ENCODE results near the gene FCSK.

Gene FCSK

GRCh38 chr16:70483426-70483825 is 29.0 kb downstream of the FCSK start:
- Histone ChIP-seq H3K27ac (ENCODE audit: low read depth, low read length, severe bottlenecking) (no peak overlapping the region), H3K36me3 (ENCODE audit: control insufficient read depth, insufficient read depth, low read length) (peaks cover 60% of the 10 kb centered on the region), H3K4me3 (ENCODE audit: extremely low read depth, insufficient read depth, low read length, poor library complexity, severe bottlenecking) (no peak overlapping the region), H3K9me3 (ENCODE audit: control insufficient read depth, low read length) (no peaks in the 10 kb centered on the region), H3K4me1 (ENCODE audit: control insufficient read depth, insufficient read depth, low read length, poor library complexity, severe bottlenecking) (peaks cover 6% of the 10 kb centered on the region)
- 79 to 83% methylated on average over 5 of the region's 5 CpGs for WGBS, 2 experiments (ENCODE audit: insufficient coverage in 2 of 2)

GRCh38 chr16:70484867-70485266 is 30.5 kb downstream of the FCSK start:
- H3K4me3 ChIP-seq (ENCODE audit: extremely low read depth, insufficient read depth, low read length, poor library complexity, severe bottlenecking): no peak overlapping the region
- H3K36me3 ChIP-seq (ENCODE audit: control insufficient read depth, insufficient read depth, low read length): peaks cover 49% of the 10 kb centered on the region
- H3K27ac ChIP-seq (ENCODE audit: low read depth, low read length, severe bottlenecking): no peak overlapping the region
- peaks cover 6% of the 10 kb centered on the region for H3K4me1 ChIP-seq (ENCODE audit: control insufficient read depth, insufficient read depth, low read length, poor library complexity, severe bottlenecking)
- H3K9me3 ChIP-seq (ENCODE audit: control insufficient read depth, low read length): no peaks in the 10 kb centered on the region
- 100% methylated on average over 1 of the region's 2 CpGs; no CpG with 5 or more reads in 1 of the 2 experiments for WGBS, 2 experiments (ENCODE audit: insufficient coverage in 2 of 2)

GRCh38 chr16:70490261-70490660 is 35.9 kb downstream of the FCSK start:
- WGBS, 2 experiments (ENCODE audit: insufficient coverage in 2 of 2): 96 to 100% methylated on average over 5 of the region's 6 CpGs
- H3K4me1 ChIP-seq (ENCODE audit: control insufficient read depth, insufficient read depth, low read length, poor library complexity, severe bottlenecking): no peaks in the 10 kb centered on the region
- no peak overlapping the region for H3K27ac ChIP-seq (ENCODE audit: low read depth, low read length, severe bottlenecking)
- no peaks in the 10 kb centered on the region for H3K9me3 ChIP-seq (ENCODE audit: control insufficient read depth, low read length)
- H3K36me3 ChIP-seq (ENCODE audit: control insufficient read depth, insufficient read depth, low read length): peaks cover 30% of the 10 kb centered on the region
- no peak overlapping the region for H3K4me3 ChIP-seq (ENCODE audit: extremely low read depth, insufficient read depth, low read length, poor library complexity, severe bottlenecking)

GRCh38 chr16:70493802-70494201 is 39.4 kb downstream of the FCSK start:
- no peak overlapping the region for H3K4me3 ChIP-seq (ENCODE audit: extremely low read depth, insufficient read depth, low read length, poor library complexity, severe bottlenecking)
- no peaks in the 10 kb centered on the region for H3K4me1 ChIP-seq (ENCODE audit: control insufficient read depth, insufficient read depth, low read length, poor library complexity, severe bottlenecking)
- 89 to 97% methylated on average over 3 of the region's 3 CpGs for whole genome bisulfite sequencing, 2 experiments (ENCODE audit: insufficient coverage in 2 of 2)
- no peak overlapping the region for H3K27ac ChIP-seq (ENCODE audit: low read depth, low read length, severe bottlenecking)
- H3K9me3 ChIP-seq (ENCODE audit: control insufficient read depth, low read length): no peaks in the 10 kb centered on the region
- H3K36me3 ChIP-seq (ENCODE audit: control insufficient read depth, insufficient read depth, low read length): peaks cover 53% of the 10 kb centered on the region

GRCh38 chr16:70494202-70494770 is 39.9 kb downstream of the FCSK start:
- peaks cover 56% of the 10 kb centered on the region for H3K36me3 ChIP-seq (ENCODE audit: control insufficient read depth, insufficient read depth, low read length)

GRCh38 chr16:70494777-70495176 is 40.4 kb downstream of the FCSK start:
- Histone ChIP-seq H3K36me3 (ENCODE audit: control insufficient read depth, insufficient read depth, low read length) (peaks cover 57% of the 10 kb centered on the region), H3K4me3 (ENCODE audit: extremely low read depth, insufficient read depth, low read length, poor library complexity, severe bottlenecking) (no peak overlapping the region), H3K4me1 (ENCODE audit: control insufficient read depth, insufficient read depth, low read length, poor library complexity, severe bottlenecking) (no peaks in the 10 kb centered on the region), H3K9me3 (ENCODE audit: control insufficient read depth, low read length) (no peaks in the 10 kb centered on the region), H3K27ac (ENCODE audit: low read depth, low read length, severe bottlenecking) (no peak overlapping the region)
- WGBS, 2 experiments (ENCODE audit: insufficient coverage in 2 of 2): 77 to 90% methylated on average over 2 of the region's 2 CpGs

More at GRCh38 chr16:70494202-70494770, 39.9 kb downstream of the FCSK start:
- Histone ChIP-seq H3K27ac (ENCODE audit: low read depth, low read length, severe bottlenecking) (no peak overlapping the region), H3K9me3 (ENCODE audit: control insufficient read depth, low read length) (no peaks in the 10 kb centered on the region), H3K4me3 (ENCODE audit: extremely low read depth, insufficient read depth, low read length, poor library complexity, severe bottlenecking) (no peak overlapping the region), H3K4me1 (ENCODE audit: control insufficient read depth, insufficient read depth, low read length, poor library complexity, severe bottlenecking) (no peaks in the 10 kb centered on the region)
- 79 to 81% methylated on average over 3 to 4 of the region's 5 CpGs for WGBS, 2 experiments (ENCODE audit: insufficient coverage in 2 of 2)

GRCh38 chr16:70495425-70496182 is 41.2 kb downstream of the FCSK start:
- Histone ChIP-seq H3K4me1 (ENCODE audit: control insufficient read depth, insufficient read depth, low read length, poor library complexity, severe bottlenecking) (no peaks in the 10 kb centered on the region), H3K36me3 (ENCODE audit: control insufficient read depth, insufficient read depth, low read length) (peaks cover 64% of the 10 kb centered on the region), H3K9me3 (ENCODE audit: control insufficient read depth, low read length) (no peaks in the 10 kb centered on the region), H3K4me3 (ENCODE audit: extremely low read depth, insufficient read depth, low read length, poor library complexity, severe bottlenecking) (no peak overlapping the region), H3K27ac (ENCODE audit: low read depth, low read length, severe bottlenecking) (no peak overlapping the region)
- 97 to 100% methylated on average over 9 of the region's 9 CpGs for WGBS, 2 experiments (ENCODE audit: insufficient coverage in 2 of 2)

- Histone ChIP-seq H3K4me3 (ENCODE audit: extremely low read depth, insufficient read depth, low read length, poor library complexity, severe bottlenecking) (no peak overlapping the region), H3K4me1 (ENCODE audit: control insufficient read depth, insufficient read depth, low read length, poor library complexity, severe bottlenecking) (no peaks in the 10 kb centered on the region), H3K9me3 (ENCODE audit: control insufficient read depth, low read length) (no peaks in the 10 kb centered on the region), H3K36me3 (ENCODE audit: control insufficient read depth, insufficient read depth, low read length) (peaks cover 69% of the 10 kb centered on the region), H3K27ac (ENCODE audit: low read depth, low read length, severe bottlenecking) (no peak overlapping the region)
- 92 to 100% methylated on average over 5 of the region's 6 CpGs for WGBS, 2 experiments (ENCODE audit: insufficient coverage in 2 of 2)
Measured at GRCh38 chr16:70496513-70496912, 42.1 kb downstream of the FCSK start.

GRCh38 chr16:70508752-70509151 is 54.4 kb downstream of the FCSK start:
- WGBS, 2 experiments (ENCODE audit: insufficient coverage in 2 of 2): 85 to 93% methylated on average over 3 to 4 of the region's 5 CpGs
- Histone ChIP-seq H3K27ac (ENCODE audit: low read depth, low read length, severe bottlenecking) (no peak overlapping the region), H3K9me3 (ENCODE audit: control insufficient read depth, low read length) (no peaks in the 10 kb centered on the region), H3K4me3 (ENCODE audit: extremely low read depth, insufficient read depth, low read length, poor library complexity, severe bottlenecking) (no peak overlapping the region), H3K36me3 (ENCODE audit: control insufficient read depth, insufficient read depth, low read length) (peaks cover 77% of the 10 kb centered on the region), H3K4me1 (ENCODE audit: control insufficient read depth, insufficient read depth, low read length, poor library complexity, severe bottlenecking) (no peaks in the 10 kb centered on the region)

GRCh38 chr16:70510216-70510615 is 55.8 kb downstream of the FCSK start:
- no peaks in the 10 kb centered on the region for H3K4me1 ChIP-seq (ENCODE audit: control insufficient read depth, insufficient read depth, low read length, poor library complexity, severe bottlenecking)
- H3K27ac ChIP-seq (ENCODE audit: low read depth, low read length, severe bottlenecking): no peak overlapping the region
- WGBS, 2 experiments (ENCODE audit: insufficient coverage in 2 of 2): 86 to 100% methylated on average over 2 to 3 of the region's 3 CpGs
- H3K36me3 ChIP-seq (ENCODE audit: control insufficient read depth, insufficient read depth, low read length): peaks cover 77% of the 10 kb centered on the region
- H3K4me3 ChIP-seq (ENCODE audit: extremely low read depth, insufficient read depth, low read length, poor library complexity, severe bottlenecking): no peak overlapping the region
- no peaks in the 10 kb centered on the region for H3K9me3 ChIP-seq (ENCODE audit: control insufficient read depth, low read length)

- Histone ChIP-seq H3K36me3 (ENCODE audit: control insufficient read depth, insufficient read depth, low read length) (peaks cover 83% of the 10 kb centered on the region), H3K4me1 (ENCODE audit: control insufficient read depth, insufficient read depth, low read length, poor library complexity, severe bottlenecking) (no peaks in the 10 kb centered on the region), H3K27ac (ENCODE audit: low read depth, low read length, severe bottlenecking) (no peak overlapping the region), H3K9me3 (ENCODE audit: control insufficient read depth, low read length) (no peaks in the 10 kb centered on the region), H3K4me3 (ENCODE audit: extremely low read depth, insufficient read depth, low read length, poor library complexity, severe bottlenecking) (no peak overlapping the region)
- 100% methylated on average over 1 of the region's 1 CpG for WGBS, 2 experiments (ENCODE audit: insufficient coverage in 2 of 2)
Measured at GRCh38 chr16:70511833-70512232, 57.4 kb downstream of the FCSK start.

Measured in mesodermal cell (in vitro differentiated cells).